ENCODE data around the gene ARRDC2. TPM values are rescaled to one million over a fixed set of nuclear protein-coding genes. Genes with fewer than 3 reads are reported as not detected.

ARRDC2 gene
- total RNA-seq, 1 donor from 2014 or later: 0.56 TPM

DNA sequence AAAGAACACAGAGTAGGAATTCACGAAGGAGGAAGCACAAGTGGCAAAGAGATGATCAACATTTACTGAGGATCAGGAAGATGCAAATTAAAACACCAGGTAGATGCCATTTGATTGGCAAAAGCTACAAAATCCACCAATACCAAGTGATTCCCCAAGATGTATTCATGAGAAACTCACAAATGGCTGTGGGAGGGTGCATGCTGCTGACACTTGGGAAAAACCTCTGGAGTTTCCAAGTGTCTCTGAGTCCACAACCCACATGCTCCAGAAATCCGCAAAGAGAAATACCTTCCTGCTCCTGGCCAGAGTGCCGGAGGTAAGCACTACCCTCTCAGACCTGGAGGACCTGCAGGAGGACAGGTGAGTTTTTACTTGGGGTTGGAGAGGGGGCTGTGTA, 35.7 kb downstream of the ARRDC2 start:
- no peak overlapping the region for H3K4me3 Mint-ChIP-seq
- DNase-seq (ENCODE audit: low read depth, low spot score): no peak
- H3K36me3 Mint-ChIP-seq (ENCODE audit: low read depth): no peaks in the 10 kb centered on the region
- H3K27ac Mint-ChIP-seq (ENCODE audit: unreplicated experiment): no peak overlapping the region
- TF ChIP-seq, protein P1, sequence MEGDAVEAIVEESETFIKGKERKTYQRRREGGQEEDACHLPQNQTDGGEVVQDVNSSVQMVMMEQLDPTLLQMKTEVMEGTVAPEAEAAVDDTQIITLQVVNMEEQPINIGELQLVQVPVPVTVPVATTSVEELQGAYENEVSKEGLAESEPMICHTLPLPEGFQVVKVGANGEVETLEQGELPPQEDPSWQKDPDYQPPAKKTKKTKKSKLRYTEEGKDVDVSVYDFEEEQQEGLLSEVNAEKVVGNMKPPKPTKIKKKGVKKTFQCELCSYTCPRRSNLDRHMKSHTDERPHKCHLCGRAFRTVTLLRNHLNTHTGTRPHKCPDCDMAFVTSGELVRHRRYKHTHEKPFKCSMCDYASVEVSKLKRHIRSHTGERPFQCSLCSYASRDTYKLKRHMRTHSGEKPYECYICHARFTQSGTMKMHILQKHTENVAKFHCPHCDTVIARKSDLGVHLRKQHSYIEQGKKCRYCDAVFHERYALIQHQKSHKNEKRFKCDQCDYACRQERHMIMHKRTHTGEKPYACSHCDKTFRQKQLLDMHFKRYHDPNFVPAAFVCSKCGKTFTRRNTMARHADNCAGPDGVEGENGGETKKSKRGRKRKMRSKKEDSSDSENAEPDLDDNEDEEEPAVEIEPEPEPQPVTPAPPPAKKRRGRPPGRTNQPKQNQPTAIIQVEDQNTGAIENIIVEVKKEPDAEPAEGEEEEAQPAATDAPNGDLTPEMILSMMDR (conservative IDR thresholded peaks at IDR 0.05): no peak
- peaks cover 25% of the 10 kb centered on the region for H3K27me3 Mint-ChIP-seq (ENCODE audit: low read depth)
- peaks cover 3% of the 10 kb centered on the region for H3K9me3 Mint-ChIP-seq
- no peaks in the 10 kb centered on the region for H3K4me1 Mint-ChIP-seq

DNA sequence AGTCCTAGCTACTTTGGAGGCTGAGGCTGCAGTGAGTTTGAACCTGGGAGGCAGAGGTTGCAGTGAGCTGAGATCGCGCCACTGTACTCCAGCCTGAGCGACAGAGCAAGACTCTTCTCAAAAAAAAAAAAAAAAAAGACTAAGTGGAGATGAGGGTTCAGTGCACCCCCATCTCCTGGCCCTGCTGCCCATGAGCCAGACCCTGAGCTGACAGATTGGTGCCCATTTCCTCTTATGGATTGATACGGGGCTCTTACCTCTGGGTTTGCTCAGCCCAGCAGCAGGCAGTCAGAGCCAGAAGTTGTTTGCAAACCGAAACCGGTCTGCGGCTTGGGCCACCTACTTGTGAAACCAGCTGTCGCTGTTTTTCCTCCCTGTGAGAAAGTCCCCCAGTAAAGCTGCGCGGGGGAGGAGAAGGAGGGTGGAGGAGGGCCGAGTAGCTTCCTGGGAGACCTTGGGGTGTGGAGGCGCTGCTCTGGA, 36.9 kb downstream of the ARRDC2 start:
- peaks cover 26% of the 10 kb centered on the region for H3K27me3 Mint-ChIP-seq (ENCODE audit: low read depth)
- H3K36me3 Mint-ChIP-seq (ENCODE audit: low read depth): no peaks in the 10 kb centered on the region
- no peak overlapping the region for H3K27ac Mint-ChIP-seq (ENCODE audit: unreplicated experiment)
- peaks cover 3% of the 10 kb centered on the region for H3K9me3 Mint-ChIP-seq
- H3K4me3 Mint-ChIP-seq: no peak overlapping the region
- H3K4me1 Mint-ChIP-seq: no peaks in the 10 kb centered on the region
- TF ChIP-seq, protein P1 (conservative IDR thresholded peaks at IDR 0.05): no peak
- no peak for DNase-seq (ENCODE audit: low read depth, low spot score)

DNA sequence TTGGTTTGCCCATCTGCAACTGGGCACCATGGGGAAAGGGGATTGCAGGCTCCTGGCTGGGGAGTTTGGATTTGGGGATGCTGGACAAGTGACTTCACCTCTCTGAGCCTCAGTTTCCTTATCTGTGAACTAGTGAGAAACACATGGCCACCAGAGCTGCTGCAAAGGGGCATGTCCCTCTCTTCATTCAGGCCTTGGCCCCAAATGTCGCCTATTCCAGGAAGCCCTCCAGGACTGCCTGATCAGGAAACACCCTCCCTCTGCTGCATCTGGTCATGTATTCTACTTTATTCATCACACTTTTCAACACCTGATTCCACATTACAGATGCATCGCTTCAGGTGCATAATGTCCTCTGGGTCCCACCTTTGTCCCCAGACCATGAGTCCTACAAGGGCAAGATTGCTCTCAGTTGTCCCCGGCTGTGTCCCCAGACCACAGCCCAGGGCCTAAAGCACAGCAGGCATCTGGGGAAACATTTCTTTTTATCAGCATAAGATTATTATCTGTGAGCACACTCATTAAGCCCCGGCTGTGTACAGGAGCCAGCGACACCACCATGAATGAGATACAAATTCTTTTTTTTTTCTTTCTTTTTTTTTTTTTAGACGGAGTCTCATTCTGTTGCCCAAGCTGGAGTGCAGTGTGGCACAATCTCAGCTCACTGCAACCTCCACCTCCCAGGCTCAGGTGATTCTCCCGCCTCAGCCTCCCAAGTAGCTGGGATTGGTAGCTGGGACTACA, 37.5 kb downstream of the ARRDC2 start:
- TF ChIP-seq, protein P1 (conservative IDR thresholded peaks at IDR 0.05): no peak
- H3K9me3 Mint-ChIP-seq: peaks cover 3% of the 10 kb centered on the region
- H3K4me1 Mint-ChIP-seq: no peaks in the 10 kb centered on the region
- no peak overlapping the region for H3K27ac Mint-ChIP-seq (ENCODE audit: unreplicated experiment)
- no peaks in the 10 kb centered on the region for H3K36me3 Mint-ChIP-seq (ENCODE audit: low read depth)
- peaks cover 25% of the 10 kb centered on the region for H3K27me3 Mint-ChIP-seq (ENCODE audit: low read depth)
- DNase-seq (ENCODE audit: low read depth, low spot score): no peak
- no peak overlapping the region for H3K4me3 Mint-ChIP-seq

DNA sequence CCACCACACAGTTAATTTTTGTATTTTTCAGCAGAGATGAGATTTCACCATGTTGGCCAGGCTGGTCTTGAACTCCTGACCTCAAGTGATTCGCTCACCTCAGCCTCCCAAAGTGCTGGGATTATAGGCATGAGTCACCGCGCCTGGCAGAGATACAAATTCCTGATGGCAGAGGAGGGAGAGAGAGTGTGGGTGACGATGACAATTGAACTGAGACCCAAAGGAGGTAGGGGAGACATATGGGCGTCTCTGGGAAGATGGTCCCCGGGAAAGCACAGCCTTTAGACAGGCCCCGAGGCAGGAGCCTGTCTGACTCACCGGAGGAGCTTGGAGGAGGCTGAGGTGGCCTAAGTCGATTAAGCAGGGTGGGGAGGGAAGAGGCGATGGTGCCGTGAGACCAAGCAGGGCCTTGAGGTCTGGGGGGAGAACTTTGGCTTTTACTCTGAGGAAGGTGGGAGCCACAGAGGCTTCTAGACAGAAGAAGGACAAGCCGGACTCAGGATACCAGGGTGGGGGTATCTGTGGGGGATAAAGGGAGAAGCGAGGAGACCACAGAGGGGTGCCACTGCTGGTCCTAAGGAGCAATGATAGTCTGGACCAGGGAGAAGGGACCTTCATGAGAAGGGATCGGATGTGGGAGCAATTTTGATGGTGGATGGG, 38.2 kb downstream of the ARRDC2 start:
- peaks cover 21% of the 10 kb centered on the region for H3K27me3 Mint-ChIP-seq (ENCODE audit: low read depth)
- H3K9me3 Mint-ChIP-seq: no peaks in the 10 kb centered on the region
- no peak overlapping the region for H3K27ac Mint-ChIP-seq (ENCODE audit: unreplicated experiment)
- H3K4me3 Mint-ChIP-seq: no peak overlapping the region
- H3K4me1 Mint-ChIP-seq: no peaks in the 10 kb centered on the region
- no peak for DNase-seq (ENCODE audit: low read depth, low spot score)
- H3K36me3 Mint-ChIP-seq (ENCODE audit: low read depth): no peaks in the 10 kb centered on the region
- TF ChIP-seq, protein P1 (conservative IDR thresholded peaks at IDR 0.05): no peak

DNA sequence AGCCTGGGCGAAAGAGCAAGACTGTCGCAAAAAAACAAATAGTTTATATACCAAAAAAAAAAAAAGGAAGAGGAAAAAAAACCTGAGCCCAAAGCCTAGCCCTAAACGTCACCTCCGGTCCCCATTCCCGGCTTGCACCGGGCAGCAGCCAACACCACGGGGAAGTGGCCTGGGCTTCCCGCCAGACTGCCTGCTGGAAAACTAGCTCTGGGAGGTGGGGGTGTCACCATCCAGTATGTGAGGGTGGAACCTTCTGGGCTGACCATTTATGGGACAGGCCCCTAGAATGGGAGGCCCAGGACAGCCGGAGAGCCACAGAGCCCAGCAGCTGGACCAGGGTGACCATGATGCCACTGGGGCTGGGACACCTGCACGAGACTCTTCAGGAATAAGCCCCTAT, 41.4 kb downstream of the ARRDC2 start:
- Mint-ChIP-seq H3K27me3 (ENCODE audit: low read depth) (peaks cover 18% of the 10 kb centered on the region), H3K4me1 (peaks cover 4% of the 10 kb centered on the region), H3K4me3 (no peak overlapping the region), H3K36me3 (ENCODE audit: low read depth) (no peaks in the 10 kb centered on the region), H3K9me3 (no peaks in the 10 kb centered on the region), H3K27ac (ENCODE audit: unreplicated experiment) (no peak overlapping the region)
- DNase-seq (ENCODE audit: low read depth, low spot score): no peak
- TF ChIP-seq, protein P1 (conservative IDR thresholded peaks at IDR 0.05): no peak
